ENCODE results near the gene CHTF18. TPM values are rescaled to one million over a fixed set of nuclear protein-coding genes. Genes with fewer than 3 reads are reported as not detected.
A peak's percentile ranks its signal among the peaks of the same experiment; 100 is the strongest.
"Not testable (repeated sequence)": the region's sequence is repeated elsewhere in the genome, so short reads cannot be mapped to it uniquely, and the experiment has no call there.

CHTF18 gene
- polyA plus RNA-seq (ENCODE audit: insufficient read length in 4 of 4): 10 to 100 TPM; 16.0 to 47.6 (median 28.0) TPM

GRCh38 chr16:788399-789126 is at the start of gene CHTF18:
TSS of gene CHTF18 (plus strand) at chr16:788620. CDS start at chr16:788685, 65 bp downstream.
- peak in 3 of 4 donors; percentile 80 to 82 (median 81) for DNase-seq (ENCODE audit: low read depth in 4 of 4, low spot score in 2 of 4)

- DNase-seq (ENCODE audit: low read depth in 4 of 4, low spot score in 2 of 4): no peak
Observed at GRCh38 chr16:739560-740458, 48.6 kb upstream of the CHTF18 start.

- no peak for DNase-seq (ENCODE audit: low read depth in 4 of 4, low spot score in 2 of 4)
Observed at GRCh38 chr16:740459-740763, 48.0 kb upstream of the CHTF18 start.

GRCh38 chr16:740764-741505 is 47.5 kb upstream of the CHTF18 start, which contains the start of gene CIAO3:
TSS of gene CIAO3 (minus strand) at chr16:740997. CDS start at chr16:740985, 12 bp downstream.
- DNase-seq (ENCODE audit: low read depth in 4 of 4, low spot score in 2 of 4): peak in 3 of 4 donors; percentile 74 to 77 (median 75)

GRCh38 chr16:741986-742629 is 46.3 kb upstream of the CHTF18 start:
- DNase-seq (ENCODE audit: low read depth in 4 of 4, low spot score in 2 of 4): no peak

GRCh38 chr16:742894-743293 is 45.5 kb upstream of the CHTF18 start:
- DNase-seq (ENCODE audit: low read depth in 4 of 4, low spot score in 2 of 4): not testable (repeated sequence)

- DNase-seq (ENCODE audit: low read depth in 4 of 4, low spot score in 2 of 4): no peak
Observed at GRCh38 chr16:743794-744500, 44.5 kb upstream of the CHTF18 start.

- no peak for DNase-seq (ENCODE audit: low read depth in 4 of 4, low spot score in 2 of 4)
Observed at GRCh38 chr16:745739-746138, 42.7 kb upstream of the CHTF18 start.

GRCh38 chr16:746637-747036 is 41.8 kb upstream of the CHTF18 start:
- DNase-seq (ENCODE audit: low read depth in 4 of 4, low spot score in 2 of 4): no peak

GRCh38 chr16:747978-748746 is 40.3 kb upstream of the CHTF18 start:
- no peak for DNase-seq (ENCODE audit: low read depth in 4 of 4, low spot score in 2 of 4)

GRCh38 chr16:749010-749409 is 39.4 kb upstream of the CHTF18 start:
- no peak for DNase-seq (ENCODE audit: low read depth in 4 of 4, low spot score in 2 of 4)

GRCh38 chr16:750485-750884 is 37.9 kb upstream of the CHTF18 start:
- no peak for DNase-seq (ENCODE audit: low read depth in 4 of 4, low spot score in 2 of 4)

GRCh38 chr16:751152-752006 is 37.0 kb upstream of the CHTF18 start:
- DNase-seq (ENCODE audit: low read depth in 4 of 4, low spot score in 2 of 4): no peak

- no peak for DNase-seq (ENCODE audit: low read depth in 4 of 4, low spot score in 2 of 4)
Observed at GRCh38 chr16:752007-752312, 36.5 kb upstream of the CHTF18 start.

GRCh38 chr16:754121-754607 is 34.3 kb upstream of the CHTF18 start:
- not testable (repeated sequence) for DNase-seq (ENCODE audit: low read depth in 4 of 4, low spot score in 2 of 4)

GRCh38 chr16:754656-755055 is 33.8 kb upstream of the CHTF18 start:
- DNase-seq (ENCODE audit: low read depth in 4 of 4, low spot score in 2 of 4): no peak

GRCh38 chr16:756428-756827 is 32.0 kb upstream of the CHTF18 start:
- no peak for DNase-seq (ENCODE audit: low read depth in 4 of 4, low spot score in 2 of 4)
